ENCODE results near the gene HNRNPUL1.
"Not testable (repeated sequence)": the region's sequence is repeated elsewhere in the genome, so short reads cannot be mapped to it uniquely, and the experiment has no call there.

Gene HNRNPUL1

DNA sequence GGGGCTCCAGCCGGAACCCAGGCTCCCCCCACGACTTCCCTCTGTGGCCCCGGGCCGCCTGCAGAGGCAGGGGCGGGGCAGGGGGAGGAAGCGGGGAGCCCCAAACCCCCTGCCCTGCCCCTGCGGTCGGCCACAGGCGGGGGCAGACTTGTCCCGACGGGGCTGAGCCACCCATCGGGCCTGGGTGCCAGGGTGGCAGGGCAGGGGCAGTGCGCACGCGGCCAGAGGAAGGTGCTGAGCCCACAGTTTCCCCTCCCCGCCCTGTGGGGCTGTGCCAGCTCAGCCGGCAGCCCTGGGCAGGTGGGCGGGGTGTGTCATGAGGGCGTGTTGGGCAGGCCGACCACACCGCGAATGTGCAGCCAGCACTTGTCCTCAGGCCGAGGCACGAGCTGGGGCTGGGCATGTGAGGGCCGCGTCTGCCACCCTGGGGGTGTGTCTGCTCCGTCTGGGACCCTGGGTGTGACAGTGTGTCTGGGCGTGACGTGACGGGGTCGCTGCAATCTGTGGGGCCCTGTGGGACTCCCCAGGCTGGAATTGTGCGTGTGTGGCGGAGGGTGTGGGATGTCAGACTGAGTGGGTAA, 63.5 kb downstream of the HNRNPUL1 start:
- DNase-seq: peak; percentile 93

DNA sequence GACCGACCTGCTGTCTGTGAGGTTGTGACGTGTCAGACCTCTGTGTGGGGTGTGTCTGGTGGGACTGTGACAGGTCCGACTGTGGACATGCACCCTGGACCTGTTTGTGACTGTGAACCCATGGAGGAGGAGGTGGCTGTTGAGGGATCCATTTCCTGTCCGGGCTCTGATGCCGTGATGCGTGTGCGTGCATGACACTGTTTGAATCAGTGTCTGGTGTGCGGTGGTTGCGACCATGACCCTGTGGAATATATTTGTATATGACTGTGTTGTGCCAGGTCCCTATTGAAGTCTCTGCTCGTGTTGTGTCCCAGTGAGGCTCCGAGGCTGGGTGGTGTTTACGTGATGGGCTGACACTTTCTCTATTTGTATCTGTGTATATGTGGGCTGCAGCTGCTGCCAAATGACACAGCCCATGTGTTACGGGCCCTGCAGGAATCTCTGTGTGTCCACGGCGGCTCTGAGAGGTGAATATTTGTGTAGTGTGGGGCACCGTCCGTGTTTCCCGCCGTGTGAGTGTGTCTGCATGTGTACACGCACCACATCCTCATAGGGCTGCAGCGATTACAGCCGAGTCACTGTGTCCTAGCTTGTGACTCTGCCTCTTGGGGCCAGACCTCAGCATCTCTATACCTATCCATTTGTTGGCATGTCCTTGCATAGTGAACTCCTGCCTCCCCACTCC, 64.1 kb downstream of the HNRNPUL1 start:
- no peak for DNase-seq

DNA sequence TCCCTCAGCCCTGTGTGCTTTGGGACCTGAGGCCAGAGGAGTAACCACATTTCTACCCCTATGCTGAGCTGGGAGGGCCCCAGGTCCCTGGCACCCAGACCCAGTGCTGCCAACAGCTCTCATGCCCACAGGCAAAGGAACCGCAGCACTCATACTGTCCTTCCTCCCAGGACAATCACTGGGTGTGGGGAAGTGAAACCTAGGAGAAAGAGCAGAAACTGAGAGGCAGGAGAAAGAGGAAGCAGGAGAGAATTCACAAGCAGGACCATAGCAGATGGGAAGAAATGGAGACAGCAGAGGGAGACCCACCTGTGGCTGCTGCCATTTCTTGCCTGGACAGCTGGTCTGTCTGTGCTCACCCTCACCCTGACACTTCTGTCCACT, 64.7 kb downstream of the HNRNPUL1 start:
- DNase-seq: no peak

DNA sequence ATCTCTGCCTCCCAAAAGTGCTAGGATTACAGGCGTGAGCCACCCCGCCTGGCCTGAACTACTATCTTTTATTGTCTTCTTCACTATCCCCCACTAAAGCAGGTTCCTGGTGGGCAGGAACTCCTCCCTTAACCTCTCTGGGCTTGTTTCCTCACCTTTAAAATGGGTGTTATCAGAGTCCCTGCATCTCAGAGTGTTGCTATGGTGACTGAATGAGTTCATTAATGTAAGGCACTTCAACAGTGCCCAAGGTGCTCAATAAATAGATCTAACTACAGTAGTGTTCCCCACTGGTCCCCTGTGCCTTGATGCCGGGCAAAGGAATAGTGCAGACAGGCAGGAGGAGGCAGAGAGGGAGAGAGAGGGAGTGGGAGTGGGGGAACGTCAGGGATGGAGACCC, 66.3 kb downstream of the HNRNPUL1 start:
- no peak for DNase-seq

DNA sequence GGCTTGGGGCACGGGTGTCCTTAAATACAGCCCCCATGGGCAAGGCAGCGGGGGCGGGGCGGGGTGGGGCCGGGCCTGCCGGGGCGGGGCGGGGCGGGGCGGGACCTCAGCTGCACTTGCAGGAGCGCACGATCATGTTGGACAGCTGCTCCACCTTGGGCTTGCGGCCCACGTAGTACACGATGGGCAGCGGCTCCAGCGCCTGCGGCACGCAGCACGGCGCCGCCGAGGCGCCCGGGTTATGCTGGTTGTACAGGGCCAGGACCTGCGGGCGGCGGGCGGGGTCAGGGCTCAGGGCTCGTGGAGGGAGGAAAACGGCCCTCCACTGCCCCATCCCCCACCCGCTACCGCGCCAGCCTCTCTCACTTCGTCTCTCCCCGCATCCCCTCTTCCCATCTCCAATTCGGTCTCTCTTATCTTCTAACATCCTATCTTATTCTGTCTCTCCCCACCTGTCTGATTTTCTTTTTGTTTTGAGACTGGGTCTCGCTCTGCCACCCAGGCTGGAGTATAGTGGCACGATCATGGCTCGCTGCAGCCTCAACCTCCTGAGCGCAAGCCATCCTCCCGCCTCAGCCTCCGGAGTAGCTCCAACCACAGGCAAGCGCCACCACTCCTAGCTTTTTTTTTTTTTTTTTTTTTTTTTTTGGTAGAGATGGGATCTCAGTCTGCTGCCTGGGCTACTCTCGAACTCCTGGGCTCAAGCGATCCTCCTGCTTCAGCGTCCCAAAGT, 66.9 kb downstream of the HNRNPUL1 start:
- DNase-seq: no peak

DNA sequence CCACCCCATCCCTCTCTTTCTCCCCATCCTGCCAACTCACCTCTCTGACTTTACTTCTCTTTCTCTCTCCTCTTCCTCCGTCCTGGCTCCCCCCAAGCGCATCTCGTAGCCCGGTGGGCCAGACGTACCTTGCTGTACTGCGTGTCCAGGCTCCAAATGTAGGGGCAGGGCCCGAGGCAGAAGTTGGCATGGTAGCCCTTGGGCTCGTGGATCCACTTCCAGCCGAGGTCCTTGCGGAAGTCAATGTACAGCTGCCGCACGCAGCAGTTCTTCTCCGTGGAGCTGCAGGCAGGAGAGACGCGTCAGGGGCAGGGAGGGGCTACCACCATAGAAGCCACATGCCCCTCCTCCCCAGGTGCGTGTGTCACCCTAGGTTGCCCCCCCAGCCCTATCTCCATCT, 67.8 kb downstream of the HNRNPUL1 start:
- DNase-seq: no peak

DNA sequence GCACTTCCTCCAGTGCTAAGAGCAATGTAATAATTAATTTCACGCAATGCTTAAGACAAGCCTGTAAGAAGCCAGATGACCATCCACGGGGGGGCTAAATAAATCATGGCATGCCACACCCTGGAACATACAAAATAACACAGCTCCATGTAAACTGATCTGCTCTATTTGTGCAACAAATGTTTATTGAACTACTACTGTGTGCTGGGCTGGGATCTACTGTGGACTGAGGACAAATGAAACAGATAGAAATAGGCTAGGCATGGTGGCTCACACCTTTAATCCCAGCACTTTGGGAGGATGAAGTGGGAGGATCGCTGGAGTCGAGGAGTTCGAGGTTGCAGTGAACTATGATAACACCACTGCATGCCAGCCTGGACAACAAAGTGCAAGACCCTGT, 68.3 kb downstream of the HNRNPUL1 start:
- DNase-seq: no peak

DNA sequence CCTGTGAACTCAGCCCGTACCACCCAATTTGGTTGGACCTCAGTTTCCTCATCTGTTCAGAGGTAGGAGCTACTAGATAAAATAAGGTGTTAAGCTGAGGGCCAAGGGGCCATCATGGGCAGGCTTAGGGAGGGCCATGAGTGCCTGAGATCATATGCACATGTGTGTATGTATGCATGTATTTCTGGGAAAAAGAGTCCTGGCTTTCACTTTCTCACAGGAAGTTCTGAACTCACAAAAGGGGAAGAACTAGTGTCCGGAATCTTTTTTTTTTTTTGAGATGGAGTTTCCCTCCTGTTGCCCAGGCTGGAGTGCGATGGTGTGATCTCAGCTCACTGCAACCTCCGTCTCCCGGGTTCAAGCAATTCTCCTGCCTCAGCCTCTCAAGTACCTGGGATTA, 70.6 kb downstream of the HNRNPUL1 start:
- no peak for DNase-seq

DNA sequence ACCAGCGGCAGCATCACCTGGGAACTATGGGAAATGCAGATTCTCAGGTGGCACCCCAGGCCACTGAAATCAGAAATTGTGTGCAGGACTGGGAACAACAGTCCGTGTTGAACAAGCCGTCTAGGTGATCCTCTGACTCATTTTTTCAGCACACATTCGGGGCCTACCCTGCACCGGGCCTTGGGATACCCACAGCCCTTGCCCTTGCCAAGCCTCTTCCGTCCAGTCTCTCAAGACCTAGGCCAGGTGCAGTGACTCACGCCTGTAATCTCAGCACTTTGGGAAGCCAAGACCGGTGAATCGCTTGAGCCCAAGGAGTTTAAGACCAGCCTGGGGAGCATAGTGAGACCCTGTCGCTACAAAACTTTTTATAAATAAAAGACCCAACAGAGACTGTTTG, 71.3 kb downstream of the HNRNPUL1 start:
- no peak for DNase-seq

DNA sequence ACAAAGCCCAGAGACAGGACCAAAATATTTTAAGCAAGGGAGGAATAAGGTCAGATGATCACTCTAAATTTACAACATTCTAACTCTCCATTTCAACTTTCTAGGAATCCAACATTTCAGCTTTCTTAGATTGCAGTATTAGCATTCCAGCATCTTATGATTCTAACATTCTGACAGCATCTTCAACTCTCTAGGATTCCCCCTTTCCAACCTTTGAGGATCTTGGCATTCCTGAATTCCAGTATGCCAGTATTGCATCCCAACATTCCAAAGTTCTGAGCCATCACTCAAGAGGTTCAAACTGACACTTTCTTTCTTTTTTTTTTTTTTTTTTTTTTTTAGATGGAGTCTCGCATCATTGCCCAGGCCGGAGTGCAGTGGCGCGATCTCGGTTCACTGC, 75.8 kb downstream of the HNRNPUL1 start:
- DNase-seq: no peak

DNA sequence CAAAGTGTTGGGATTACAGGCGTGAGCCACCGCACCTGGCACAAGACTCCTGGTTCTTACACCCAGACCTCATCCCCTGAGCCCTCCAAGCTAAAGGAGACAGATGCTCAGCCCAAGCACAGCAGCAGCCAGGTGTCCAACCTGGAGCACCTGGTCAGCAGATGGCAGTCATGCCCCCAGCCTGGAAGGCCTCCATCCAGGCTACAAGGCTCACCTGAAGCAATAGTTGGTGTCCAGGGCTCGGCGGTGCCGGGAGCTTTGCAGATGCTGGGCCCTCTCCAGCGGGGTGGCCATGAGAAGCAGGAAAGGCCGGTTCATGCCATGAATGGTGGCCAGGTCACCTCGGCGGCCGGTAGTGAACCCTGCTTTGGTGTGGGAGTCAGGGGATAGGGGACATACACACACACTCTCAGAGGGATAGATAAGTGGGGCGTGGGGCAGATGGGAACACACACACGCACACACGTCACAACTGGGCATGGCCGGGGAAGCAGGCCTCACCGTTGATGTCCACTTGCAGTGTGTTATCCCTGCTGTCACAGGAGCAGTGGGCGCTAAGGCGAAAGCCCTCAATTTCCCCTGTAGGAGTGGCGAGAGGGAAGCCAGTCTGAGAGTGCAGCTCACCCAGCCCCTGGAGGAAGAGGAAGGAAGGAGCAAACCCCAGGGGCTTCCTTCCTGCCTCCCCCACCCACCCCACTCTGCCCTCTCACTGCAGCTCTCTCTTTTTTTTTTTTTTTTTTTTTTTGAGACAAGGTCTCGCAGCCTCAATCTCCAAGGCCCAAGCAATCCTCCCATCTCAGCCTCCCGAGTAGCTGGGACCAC, 77.7 kb downstream of the HNRNPUL1 start:
- no peak for DNase-seq

DNA sequence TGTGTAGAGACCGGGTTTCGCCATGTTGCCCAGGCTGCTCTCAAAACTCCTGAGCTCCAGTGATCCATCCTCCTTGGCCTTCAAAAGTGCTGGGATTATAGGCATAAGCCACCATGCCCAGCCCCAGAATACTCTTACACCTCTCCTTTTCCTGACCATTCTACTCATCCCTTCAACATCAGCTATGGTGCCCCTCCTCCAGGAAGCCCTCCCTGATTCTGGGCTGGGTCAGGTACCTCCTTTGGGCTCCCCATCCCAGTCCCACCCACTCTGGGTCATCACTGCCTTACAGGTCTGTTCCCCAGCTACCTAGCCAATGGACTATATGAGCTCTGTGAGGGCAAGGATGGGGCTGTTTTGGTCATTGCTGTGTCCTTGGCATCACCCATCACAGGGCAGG, 80.0 kb downstream of the HNRNPUL1 start:
- DNase-seq: no peak

DNA sequence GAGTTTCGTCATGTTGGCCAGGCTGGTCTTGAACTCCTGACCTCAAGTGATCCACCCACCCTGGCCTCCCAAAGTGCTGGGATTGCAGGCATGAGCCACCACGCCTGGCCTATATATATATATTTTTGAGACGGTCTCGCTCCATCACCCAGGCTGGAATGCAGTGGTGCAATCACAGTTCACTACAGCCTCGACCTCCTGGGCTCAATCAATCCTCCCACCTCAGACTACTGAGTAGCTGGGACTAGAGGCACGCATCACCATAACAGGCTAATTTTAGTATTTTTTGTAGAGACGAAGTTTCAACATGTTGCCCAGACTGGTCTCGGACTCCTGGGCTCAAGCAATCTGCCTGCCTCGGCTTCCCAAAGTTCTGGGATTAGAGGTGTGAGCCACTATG, 82.7 kb downstream of the HNRNPUL1 start:
- not testable (repeated sequence) for DNase-seq

DNA sequence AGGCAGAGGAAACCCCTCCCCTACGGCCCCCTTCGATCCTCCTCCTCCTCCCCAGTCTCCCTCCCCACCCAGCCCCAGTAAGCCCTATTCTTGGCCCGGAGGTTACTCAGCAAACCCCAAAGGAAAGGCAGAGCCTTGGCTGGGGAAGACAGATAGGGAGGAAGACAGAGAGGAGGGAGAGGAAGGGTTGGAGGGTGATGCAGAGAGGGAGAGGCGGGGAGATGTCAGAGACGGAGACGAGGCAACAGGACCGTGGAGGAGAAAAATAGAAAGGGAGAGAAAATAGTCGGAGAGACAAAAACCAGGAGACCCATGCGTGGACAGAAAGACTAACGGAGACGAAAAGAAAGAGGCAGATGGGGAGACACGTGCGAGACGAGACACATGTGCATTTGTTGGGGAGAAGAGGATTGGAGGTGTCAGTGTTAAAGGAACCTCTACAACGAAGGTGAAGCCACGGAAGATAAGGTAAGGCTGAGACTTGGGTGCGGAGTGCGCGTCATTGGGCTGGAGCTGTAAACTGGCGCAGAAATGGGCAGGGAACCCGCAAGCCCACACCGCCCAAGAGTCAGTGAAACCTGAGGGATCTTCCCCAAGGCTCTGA, 86.7 kb downstream of the HNRNPUL1 start:
- DNase-seq: peak; percentile 69

DNA sequence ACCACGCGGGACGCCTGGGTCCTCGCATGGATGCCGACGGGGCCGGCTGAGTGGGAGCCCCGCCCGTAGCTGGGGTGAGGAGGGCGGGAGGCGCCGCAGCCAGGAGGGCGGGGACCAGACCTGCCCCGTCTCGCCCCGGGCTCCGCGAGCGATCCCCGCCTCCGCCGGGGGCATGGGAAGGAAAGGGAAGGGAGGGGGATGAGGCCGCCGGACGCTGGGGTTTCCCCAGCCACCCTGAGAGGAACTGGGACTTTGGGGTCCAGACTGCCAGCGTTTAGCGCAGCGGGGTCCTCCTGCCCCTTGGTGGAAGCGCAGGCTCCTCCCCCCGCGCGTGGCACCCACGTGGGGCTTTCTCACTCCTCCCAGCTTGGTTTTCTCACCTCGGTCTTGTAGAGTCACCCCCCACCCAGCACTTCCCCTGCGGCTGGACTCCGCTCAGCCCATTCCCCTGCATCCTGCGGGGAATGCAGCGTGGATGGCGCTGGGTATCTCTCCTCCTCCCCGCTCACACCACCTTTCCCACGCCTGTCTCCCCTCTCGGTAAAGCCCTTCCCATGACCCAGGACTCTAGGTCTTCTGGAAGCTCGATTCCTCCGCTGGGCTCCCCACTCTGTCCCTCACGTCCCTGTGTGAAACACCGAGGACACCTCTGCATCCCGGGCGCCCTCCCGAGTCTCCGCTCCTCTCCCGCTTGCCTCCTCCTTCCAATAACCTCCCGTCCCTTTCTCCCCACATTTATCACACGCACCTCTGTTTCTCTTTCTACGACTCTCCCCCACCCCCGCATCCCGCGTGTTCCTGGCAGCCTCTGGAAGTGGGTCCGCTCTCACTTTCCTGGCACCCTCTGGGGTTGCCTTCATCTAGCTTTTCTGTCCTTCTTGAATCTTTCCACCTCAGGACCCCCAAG, 87.4 kb downstream of the HNRNPUL1 start:
- DNase-seq: peak; percentile 93

DNA sequence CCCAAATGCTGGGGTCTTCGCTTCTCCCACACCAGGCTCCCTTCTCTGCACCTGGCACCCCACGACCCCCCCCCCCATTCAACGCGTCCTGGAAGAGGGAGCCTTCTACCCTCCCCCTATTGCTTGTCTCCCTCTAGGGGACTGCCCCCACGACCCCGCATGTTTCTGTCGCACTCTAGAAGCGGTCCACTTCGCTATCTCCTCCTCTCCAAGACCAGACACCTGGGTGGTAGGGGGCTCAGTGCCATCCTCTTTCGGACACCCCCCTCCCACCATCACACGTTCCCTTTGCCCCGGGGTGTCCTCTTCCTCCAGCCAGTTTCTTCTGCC, 88.1 kb downstream of the HNRNPUL1 start:
- no peak for DNase-seq

DNA sequence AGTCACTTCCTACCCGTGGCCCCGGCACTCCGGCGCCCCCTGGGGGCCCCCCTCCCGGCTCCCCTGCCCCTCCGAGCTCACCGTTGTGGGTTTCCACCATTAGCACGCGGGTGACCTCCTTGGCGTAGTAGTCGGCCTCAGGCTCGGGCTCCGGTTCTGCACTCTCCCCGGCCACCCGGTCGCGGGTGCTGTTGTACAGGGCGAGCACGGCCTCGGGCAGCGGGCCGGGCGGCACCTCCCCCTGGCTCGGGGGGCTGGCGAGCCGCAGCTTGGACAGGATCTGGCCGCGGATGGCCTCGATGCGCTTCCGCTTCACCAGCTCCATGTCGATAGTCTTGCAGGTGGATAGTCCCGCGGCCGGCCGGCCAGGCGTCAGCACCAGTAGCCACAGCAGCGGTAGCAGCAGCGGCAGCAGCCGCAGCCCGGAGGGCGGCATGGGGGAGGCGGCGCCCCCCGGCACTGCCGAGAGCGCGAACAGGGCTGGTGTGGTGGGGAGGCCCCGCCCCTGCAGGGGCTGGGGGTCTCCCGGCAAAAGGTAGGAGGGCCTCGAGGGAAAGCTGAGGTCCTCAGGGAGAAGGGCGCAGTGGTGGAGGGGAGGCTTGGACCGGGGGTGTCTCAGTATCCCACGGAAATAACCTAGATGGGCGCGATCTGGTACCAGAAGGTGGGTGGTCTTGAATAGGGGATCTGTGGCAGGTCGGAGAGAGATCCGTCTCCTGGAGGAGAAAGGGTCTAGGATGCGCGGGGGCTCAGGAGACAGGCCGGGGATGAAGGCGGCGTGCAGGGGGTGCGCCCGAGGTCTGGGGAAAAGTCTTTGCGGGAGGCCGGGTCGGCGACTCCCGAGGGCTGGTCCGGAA, 88.7 kb downstream of the HNRNPUL1 start:
- peak; percentile 92 for DNase-seq

DNA sequence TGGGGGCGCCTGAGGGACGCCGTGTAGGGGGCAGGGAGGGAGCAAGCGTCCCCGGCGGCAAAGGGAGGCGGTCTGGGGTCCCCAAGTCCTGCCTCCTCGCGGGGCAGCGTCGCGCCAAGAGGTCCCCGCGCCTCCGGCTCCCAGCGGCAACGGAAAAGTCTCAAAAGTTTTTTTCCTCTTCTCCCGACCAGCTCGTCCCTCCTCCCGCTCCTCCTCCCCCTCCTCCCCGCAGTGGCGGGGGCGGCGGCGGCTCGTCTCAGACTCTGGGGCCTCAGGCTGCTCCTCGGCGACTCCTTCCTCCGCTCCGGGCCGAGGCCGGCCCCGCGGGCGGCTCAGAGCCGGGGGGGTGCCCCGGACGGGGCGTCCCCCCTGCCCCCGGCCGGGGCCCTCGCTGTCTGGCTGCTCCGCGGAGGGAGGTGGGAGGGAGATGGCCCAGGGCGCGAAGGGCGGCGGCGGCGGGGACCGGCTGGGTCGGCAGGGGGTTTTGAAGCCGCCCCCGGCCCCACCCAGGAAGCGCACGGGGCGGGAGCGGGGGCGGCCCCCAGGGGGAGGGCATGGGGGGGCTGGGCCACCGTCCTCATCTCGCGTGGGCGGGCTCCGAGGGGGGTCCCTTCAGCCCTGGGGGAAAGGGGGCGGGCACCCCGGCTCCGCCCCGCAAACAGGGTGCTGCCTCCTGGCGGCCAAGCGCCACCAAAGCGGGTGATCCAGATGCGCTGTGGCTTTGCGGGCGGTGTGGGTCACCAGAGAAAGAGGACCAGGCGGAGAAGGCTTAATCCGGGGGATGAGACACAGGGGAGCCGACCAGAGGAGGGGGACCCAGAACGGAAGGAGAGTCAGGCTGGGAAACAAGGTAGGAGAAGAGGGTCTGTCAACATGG, 89.5 kb downstream of the HNRNPUL1 start, which contains the start of gene TGFB1:
Gene TGFB1 (minus strand): TSS at position 457 of the 877 bp plus-strand sequence. CDS start 878 bp downstream, outside the sequence.
- DNase-seq: peak; percentile 97

DNA sequence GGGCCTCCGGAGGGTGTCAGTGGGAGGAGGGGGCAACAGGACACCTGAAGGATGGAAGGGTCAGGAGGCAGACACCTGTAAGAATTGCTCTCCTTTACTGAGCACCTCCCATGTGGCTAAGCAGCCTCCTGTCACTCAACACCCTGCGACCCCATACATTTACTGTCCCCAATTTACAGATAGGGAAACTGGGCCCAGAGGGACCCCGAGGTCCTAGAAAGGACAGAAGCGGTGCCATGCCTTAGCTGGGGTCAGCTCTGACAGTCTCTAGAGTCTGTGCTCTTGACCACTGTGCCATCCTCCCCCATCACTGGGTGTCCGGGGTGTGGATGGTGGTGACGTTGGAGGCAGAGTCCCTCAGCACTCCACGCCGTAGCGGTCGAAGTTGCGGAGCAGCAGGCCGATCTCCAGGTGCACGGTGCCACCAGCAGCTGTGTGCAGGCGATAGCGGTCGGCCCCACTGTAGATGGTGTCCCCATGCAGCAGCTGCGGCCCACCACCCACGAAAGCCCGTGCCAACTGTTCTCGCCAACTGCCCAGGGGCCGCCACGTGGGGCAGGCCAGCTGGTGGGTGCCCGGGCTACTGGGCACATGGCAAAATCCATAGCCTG, 90.3 kb downstream of the HNRNPUL1 start:
- DNase-seq: peak; percentile 68
